Thyroid gland (tissue), 4 donors: Measurements from ENCODE around the gene CDCA5.

Source experiments
- CTCF ChIP-seq, 6 experiments: fragments of 200-600 bp in 3 of 6; fragments of 450-650 bp in 3 of 6; sonication (generic) in 3 of 6; IDR thresholded peaks; one replicate each; pipeline ENCODE4 v1.5.1; 2016 to 2019; ENCODE audit warnings: antibody characterized with exemption in 6 of 6, mild to moderate bottlenecking in 2 of 6, inconsistent platforms in 1 of 6, moderate library complexity in 1 of 6
- POLR2A ChIP-seq, 2 donors: fragments of 450-650 bp; IDR thresholded peaks; one replicate each; pipeline ENCODE4 v1.6.1; 2017; ENCODE audit warnings: antibody characterized with exemption in 2 of 2, mild to moderate bottlenecking in 2 of 2, moderate library complexity in 1 of 2

GRCh38 chr11:65096926-65097325, 13.1 kb upstream of the CDCA5 start:
- TF ChIP-seq CTCF (IDR thresholded peaks at IDR 0.05) (no peak), POLR2A (IDR thresholded peaks at IDR 0.05) (no peak)
